Small intestine (tissue), 7 donors: ENCODE results near the gene CELF2. TPM values are rescaled to one million over a fixed set of nuclear protein-coding genes. Genes with fewer than 3 reads are reported as not detected.
"Not testable (repeated sequence)": the region's sequence is repeated elsewhere in the genome, so short reads cannot be mapped to it uniquely, and the experiment has no call there.

Experiments used
- DNase-seq, 2 donors: peaks; one replicate each; pipeline versions ENCODE4 v3.0.0 to v3.0.0-alpha.2; 2013
- FAIRE-seq: peaks from 2 replicates; lab custom pipeline; 2012; peaks lifted over from hg19 to GRCh38; lab: Jason Lieb, UNC
- H3K27ac ChIP-seq, 3 donors: one replicate each; pipeline ENCODE4 v1.5.1; 2013; ENCODE audit warnings: low read length in 2 of 3, mild to moderate bottlenecking in 2 of 3, control low read depth in 1 of 3, inconsistent platforms in 1 of 3, low read depth in 1 of 3, moderate library complexity in 1 of 3
- H3K27me3 ChIP-seq, 3 donors: one replicate each; pipeline ENCODE4 v1.6.1; 2013; ENCODE audit warnings: low read length in 3 of 3, inconsistent platforms in 1 of 3; ENCODE audit not compliant: control insufficient read depth in 3 of 3, insufficient read depth in 3 of 3
- H3K36me3 ChIP-seq, 3 donors: one replicate each; pipeline ENCODE4 v1.6.1; 2013; ENCODE audit warnings: low read length in 3 of 3, inconsistent platforms in 1 of 3, low read depth in 1 of 3, mild to moderate bottlenecking in 1 of 3, moderate library complexity in 1 of 3; ENCODE audit not compliant: control insufficient read depth in 3 of 3, insufficient read depth in 2 of 3
- H3K4me1 ChIP-seq, 3 donors: one replicate each; pipeline ENCODE4 v1.6.1; 2013; ENCODE audit warnings: low read length in 2 of 3, inconsistent platforms in 1 of 3, low read depth in 1 of 3, mild to moderate bottlenecking in 1 of 3, moderate library complexity in 1 of 3; ENCODE audit not compliant: control insufficient read depth in 3 of 3, insufficient read depth in 2 of 3
- H3K4me3 ChIP-seq, 3 donors: one replicate each; pipeline ENCODE4 v1.5.1; 2013; ENCODE audit warnings: low read length in 3 of 3, control low read depth in 1 of 3, inconsistent platforms in 1 of 3, low read depth in 1 of 3, mild to moderate bottlenecking in 1 of 3, moderate library complexity in 1 of 3
- H3K9me3 ChIP-seq, 2 donors: one replicate each; pipeline ENCODE4 v1.6.1; 2013; ENCODE audit warnings: low read depth in 1 of 2, low read length in 1 of 2; ENCODE audit not compliant: control insufficient read depth in 2 of 2, insufficient read depth in 1 of 2
- WGBS, 3 donors: extraction: QIAGEN DNeasy Blood & Tissue Kit; methylation state at CpG; one replicate each; pipeline ENCODE4 v1.1.7; 2013; 5-methylcytosine and 5-hydroxymethylcytosine counted together
- polyA plus RNA-seq, 4 donors: library from polyadenylated mRNA; stranded (reverse) in 3 of 4; unstranded in 1 of 4; fragments of 200-250 nt in 3 of 4; fragments of 120-200 nt in 1 of 4; gene quantifications; one replicate each; pipeline versions ENCODE4 v1.2.1 to v1.2.3, GENCODE V29; 2013
- donor health status: healthy with polysubstance abuse.
- donor health status: control.
- donor health status: control.
- donor health status: Bipolar disorder and iron deficiency.
- donor health status: healthy.

CELF2 gene
- polyA plus RNA-seq, 4 donors: 1.8 to 11.6 (median 6.1) TPM

GRCh38 chr10:10996966-10997620 is 20.6 kb upstream of the CELF2 start:
- Histone ChIP-seq H3K4me1 (no peaks in the 10 kb centered on the region), H3K27me3 (no peaks in the 10 kb centered on the region), H3K4me3 (no peak overlapping the region), H3K9me3 (peaks cover 0 to 3% of the 10 kb centered on the region in 2 donors), H3K27ac (no peak overlapping the region), H3K36me3 (no peaks in the 10 kb centered on the region)
- 66 to 78% (median 75%) methylated on average over 7 of the region's 7 CpGs for WGBS, 3 donors
- FAIRE-seq (no peak), DNase-seq (no peak)

- not testable (repeated sequence) for H3K27ac ChIP-seq, FAIRE-seq, H3K4me3 ChIP-seq, H3K36me3 ChIP-seq, H3K9me3 ChIP-seq, DNase-seq, H3K4me1 ChIP-seq, H3K27me3 ChIP-seq
- WGBS, 3 donors: 88 to 95% (median 94%) methylated on average over 4 of the region's 4 CpGs
Measured at GRCh38 chr10:10999501-10999900, 18.2 kb upstream of the CELF2 start.

- FAIRE-seq (no peak), DNase-seq (no peak)
- no peak overlapping the region for H3K27ac ChIP-seq
- no peaks in the 10 kb centered on the region for H3K4me1 ChIP-seq
- no peak overlapping the region for H3K4me3 ChIP-seq
- peaks cover 0 to 5% (median 0%) of the 10 kb centered on the region in 3 donors for H3K27me3 ChIP-seq
- H3K36me3 ChIP-seq: no peaks in the 10 kb centered on the region
- 90 to 94% (median 90%) methylated on average over 5 of the region's 5 CpGs for WGBS, 3 donors
- no peaks in the 10 kb centered on the region for H3K9me3 ChIP-seq
Measured at GRCh38 chr10:11002485-11002884, 15.2 kb upstream of the CELF2 start.

- FAIRE-seq (no peak), DNase-seq (no peak)
- peaks cover 0 to 8% (median 0%) of the 10 kb centered on the region in 3 donors for H3K27me3 ChIP-seq
- no peak overlapping the region for H3K27ac ChIP-seq
- no peaks in the 10 kb centered on the region for H3K4me1 ChIP-seq
- 50 to 54% (median 52%) methylated on average over 3 of the region's 3 CpGs for WGBS, 3 donors
- no peaks in the 10 kb centered on the region for H3K36me3 ChIP-seq
- no peaks in the 10 kb centered on the region for H3K9me3 ChIP-seq
- H3K4me3 ChIP-seq: no peak overlapping the region
Measured at GRCh38 chr10:11002916-11003315, 14.8 kb upstream of the CELF2 start.

GRCh38 chr10:11003679-11004078 is 14.0 kb upstream of the CELF2 start:
- H3K27ac ChIP-seq: no peak overlapping the region
- no peaks in the 10 kb centered on the region for H3K4me1 ChIP-seq
- no peaks in the 10 kb centered on the region for H3K9me3 ChIP-seq
- H3K4me3 ChIP-seq: no peak overlapping the region
- H3K27me3 ChIP-seq: peaks cover 0 to 8% (median 0%) of the 10 kb centered on the region in 3 donors
- no peaks in the 10 kb centered on the region for H3K36me3 ChIP-seq
- WGBS, 3 donors: 81 to 92% (median 85%) methylated on average over 4 of the region's 4 CpGs
- no peak for FAIRE-seq
- DNase-seq: no peak

- DNase-seq: no peak
- H3K4me1 ChIP-seq: no peaks in the 10 kb centered on the region
- H3K9me3 ChIP-seq: no peaks in the 10 kb centered on the region
- no peak for FAIRE-seq
- no peaks in the 10 kb centered on the region for H3K36me3 ChIP-seq
- H3K4me3 ChIP-seq: no peak overlapping the region
- H3K27ac ChIP-seq: no peak overlapping the region
- H3K27me3 ChIP-seq: peaks cover 0 to 8% (median 0%) of the 10 kb centered on the region in 3 donors
- WGBS, 3 donors: 85 to 87% (median 86%) methylated on average over 15 of the region's 15 CpGs
Measured at GRCh38 chr10:11004144-11005077, 13.3 kb upstream of the CELF2 start.

- H3K9me3 ChIP-seq: no peaks in the 10 kb centered on the region
- 64 to 73% (median 64%) methylated on average over 9 of the region's 9 CpGs for WGBS, 3 donors
- H3K4me1 ChIP-seq: no peaks in the 10 kb centered on the region
- no peak overlapping the region for H3K4me3 ChIP-seq
- H3K27me3 ChIP-seq: peaks cover 0 to 8% (median 0%) of the 10 kb centered on the region in 3 donors
- no peak for FAIRE-seq
- no peaks in the 10 kb centered on the region for H3K36me3 ChIP-seq
- no peak for DNase-seq
- H3K27ac ChIP-seq: no peak overlapping the region
Measured at GRCh38 chr10:11005725-11006427, 11.8 kb upstream of the CELF2 start.

- 37 to 57% (median 41%) methylated on average over 3 of the region's 3 CpGs for WGBS, 3 donors
- H3K36me3 ChIP-seq: no peaks in the 10 kb centered on the region
- FAIRE-seq: no peak
- peaks cover 0 to 8% (median 0%) of the 10 kb centered on the region in 3 donors for H3K27me3 ChIP-seq
- H3K9me3 ChIP-seq: no peaks in the 10 kb centered on the region
- no peak for DNase-seq
- no peak overlapping the region for H3K27ac ChIP-seq
- no peak overlapping the region for H3K4me3 ChIP-seq
- H3K4me1 ChIP-seq: no peaks in the 10 kb centered on the region
Measured at GRCh38 chr10:11006428-11006825, 11.2 kb upstream of the CELF2 start.
